GM12873 (cell line): ENCODE results near the gene ECEL1.

Experiments
- CTCF ChIP-seq: IDR thresholded peaks from 2 replicates; pipeline ENCODE4 v1.5.1; 2012; ENCODE audit warnings: low read depth, mild to moderate bottlenecking, moderate library complexity, low read length, control low read depth; ENCODE audit not compliant: insufficient read depth; ENCODE audit errors: missing control alignments

Gene ECEL1

DNA sequence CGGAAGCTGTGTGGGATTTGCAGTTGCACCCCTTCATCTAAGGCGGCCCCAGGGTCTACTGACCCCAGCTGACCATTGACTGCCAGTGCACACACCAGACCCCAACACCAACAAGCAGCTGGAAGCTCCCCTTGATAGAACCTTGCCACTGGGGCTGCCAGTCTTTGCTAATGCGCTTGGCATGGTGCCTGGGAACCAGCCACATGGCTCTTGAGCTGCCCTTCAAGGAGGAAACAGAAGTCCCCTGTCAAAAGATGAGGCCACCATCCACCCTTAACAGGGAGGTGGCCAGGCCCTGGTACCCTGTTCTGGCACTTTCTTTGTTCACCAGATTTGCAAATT is 23.1 kb downstream of the ECEL1 start:
- no peak for TF ChIP-seq CTCF

GRCh38 chr2:232463701-232464543 is 23.7 kb downstream of the ECEL1 start:
- no peak for TF ChIP-seq CTCF

- TF ChIP-seq CTCF: no peak
Measured at GRCh38 chr2:232460171-232460570, 27.5 kb downstream of the ECEL1 start.

- no peak for TF ChIP-seq CTCF
Measured at GRCh38 chr2:232459419-232460035, 28.1 kb downstream of the ECEL1 start.

GRCh38 chr2:232458661-232459418 is 28.8 kb downstream of the ECEL1 start:
- no peak for TF ChIP-seq CTCF

- no peak for TF ChIP-seq CTCF
Measured at GRCh38 chr2:232458051-232458660, 29.5 kb downstream of the ECEL1 start.
